Epithelial cell of esophagus (primary cell): ENCODE data around the gene DEPDC5.
"Not testable (repeated sequence)": the region's sequence is repeated elsewhere in the genome, so short reads cannot be mapped to it uniquely, and the experiment has no call there.

Experiments used
- DNase-seq: peaks from one replicate; pipeline ENCODE4 v3.0.0; 2010; ENCODE audit warnings: low read depth
- H3K4me3 ChIP-seq: 2 replicates; pipeline ENCODE4 v1.5.1; 2011; ENCODE audit warnings: mild to moderate bottlenecking, low read length, control low read depth
- TF ChIP-seq, protein P1 (sequence below): IDR thresholded peaks from 2 replicates; pipeline ENCODE4 v1.5.1; 2011; ENCODE audit warnings: low read depth, mild to moderate bottlenecking, low read length, control low read depth, inconsistent platforms; ENCODE audit not compliant: insufficient read depth; ENCODE audit errors: missing control alignments

The DEPDC5 gene

DNA sequence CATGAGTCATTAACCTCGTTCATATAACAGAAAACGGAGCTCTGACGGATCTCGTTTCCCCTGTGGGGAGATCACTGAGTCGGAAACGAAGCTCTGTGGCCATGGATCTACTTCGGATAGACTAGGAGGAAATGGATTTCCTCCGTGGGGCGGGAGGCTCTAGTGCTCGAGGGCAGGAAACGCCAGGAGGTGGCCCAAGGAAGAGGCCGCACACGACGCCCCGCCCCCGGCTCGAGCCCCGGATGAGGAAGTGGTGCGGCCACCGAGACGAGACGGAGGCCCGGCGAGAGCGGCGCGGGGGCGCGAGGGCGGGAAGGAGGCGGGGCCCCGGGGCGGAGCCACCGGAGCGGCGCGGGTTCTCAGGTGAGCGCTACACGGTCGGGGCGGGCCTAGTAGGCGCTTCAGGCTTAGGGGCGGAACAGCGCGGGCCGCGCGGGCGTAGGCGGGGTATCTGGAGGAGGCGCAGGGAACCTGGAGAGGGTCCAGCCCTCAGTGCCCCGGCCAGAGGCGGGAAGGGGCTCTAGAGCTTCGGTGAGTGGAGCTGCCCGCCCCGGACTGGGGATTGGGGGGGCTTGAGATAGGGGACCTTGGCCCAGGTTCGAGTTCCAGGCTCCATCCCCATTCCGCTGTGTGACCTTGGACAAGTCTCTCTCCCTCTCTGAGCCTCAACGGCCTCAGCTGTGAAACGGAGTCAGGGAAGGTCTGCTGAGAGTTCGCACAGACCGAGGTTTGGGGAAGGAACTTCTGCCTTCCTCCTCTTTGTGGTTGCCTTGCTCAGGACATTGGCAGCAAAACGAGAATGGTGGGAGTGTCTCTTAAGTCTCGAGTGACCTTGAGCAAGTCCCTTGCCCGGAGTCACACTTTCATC is at the start of gene DEPDC5:
TSS of gene DEPDC5 (plus strand) at position 386 of the 868 bp plus-strand sequence. CDS start 903 bp downstream, outside the sequence.
- H3K4me3 ChIP-seq = peak within 1 kb of the TSS; percentile 97
- TF ChIP-seq, protein P1, sequence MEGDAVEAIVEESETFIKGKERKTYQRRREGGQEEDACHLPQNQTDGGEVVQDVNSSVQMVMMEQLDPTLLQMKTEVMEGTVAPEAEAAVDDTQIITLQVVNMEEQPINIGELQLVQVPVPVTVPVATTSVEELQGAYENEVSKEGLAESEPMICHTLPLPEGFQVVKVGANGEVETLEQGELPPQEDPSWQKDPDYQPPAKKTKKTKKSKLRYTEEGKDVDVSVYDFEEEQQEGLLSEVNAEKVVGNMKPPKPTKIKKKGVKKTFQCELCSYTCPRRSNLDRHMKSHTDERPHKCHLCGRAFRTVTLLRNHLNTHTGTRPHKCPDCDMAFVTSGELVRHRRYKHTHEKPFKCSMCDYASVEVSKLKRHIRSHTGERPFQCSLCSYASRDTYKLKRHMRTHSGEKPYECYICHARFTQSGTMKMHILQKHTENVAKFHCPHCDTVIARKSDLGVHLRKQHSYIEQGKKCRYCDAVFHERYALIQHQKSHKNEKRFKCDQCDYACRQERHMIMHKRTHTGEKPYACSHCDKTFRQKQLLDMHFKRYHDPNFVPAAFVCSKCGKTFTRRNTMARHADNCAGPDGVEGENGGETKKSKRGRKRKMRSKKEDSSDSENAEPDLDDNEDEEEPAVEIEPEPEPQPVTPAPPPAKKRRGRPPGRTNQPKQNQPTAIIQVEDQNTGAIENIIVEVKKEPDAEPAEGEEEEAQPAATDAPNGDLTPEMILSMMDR = no peak
- DNase-seq = peak; percentile 96

DNA sequence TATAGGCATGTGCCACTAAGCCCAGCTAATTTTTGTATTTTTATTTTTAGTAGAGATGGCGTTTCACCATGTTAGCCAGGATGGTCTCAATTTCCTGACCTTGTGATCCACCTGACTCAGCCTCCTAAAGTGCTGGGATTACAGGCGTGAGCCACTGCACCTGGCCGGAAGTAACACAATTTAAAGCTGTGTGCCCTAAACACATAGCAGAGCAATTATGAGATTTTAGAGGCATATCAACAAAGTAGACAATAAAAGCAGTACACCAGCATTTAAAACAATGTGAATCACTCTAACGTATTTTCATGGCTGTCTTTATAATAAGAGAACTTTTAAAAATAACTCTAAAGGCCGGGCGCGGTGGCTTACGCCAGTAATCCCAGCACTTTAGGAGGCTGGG is 46.3 kb upstream of the DEPDC5 start:
- TF ChIP-seq, protein P1 = no peak
- no peak for DNase-seq
- no peak overlapping the region for H3K4me3 ChIP-seq

DNA sequence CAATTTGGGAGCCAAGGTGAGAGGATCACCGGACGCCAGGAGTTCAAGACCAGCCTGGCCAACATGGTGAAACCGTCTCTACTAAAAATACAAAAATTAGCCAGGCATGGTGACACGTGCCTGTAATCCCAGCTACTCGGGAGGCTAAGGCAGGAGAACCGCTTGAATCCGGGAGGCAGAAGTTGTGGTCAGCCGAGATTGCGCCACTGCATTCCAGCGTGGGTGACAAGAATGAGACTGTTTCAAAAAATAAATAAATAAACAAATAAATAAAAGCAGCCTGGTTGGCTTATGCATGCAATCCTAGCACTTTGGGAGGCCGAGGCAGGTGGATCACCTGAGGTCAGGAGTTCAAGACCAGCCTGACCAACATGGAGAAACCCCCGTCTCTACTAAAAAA is 42.6 kb upstream of the DEPDC5 start:
- not testable (repeated sequence) for H3K4me3 ChIP-seq, DNase-seq

DNA sequence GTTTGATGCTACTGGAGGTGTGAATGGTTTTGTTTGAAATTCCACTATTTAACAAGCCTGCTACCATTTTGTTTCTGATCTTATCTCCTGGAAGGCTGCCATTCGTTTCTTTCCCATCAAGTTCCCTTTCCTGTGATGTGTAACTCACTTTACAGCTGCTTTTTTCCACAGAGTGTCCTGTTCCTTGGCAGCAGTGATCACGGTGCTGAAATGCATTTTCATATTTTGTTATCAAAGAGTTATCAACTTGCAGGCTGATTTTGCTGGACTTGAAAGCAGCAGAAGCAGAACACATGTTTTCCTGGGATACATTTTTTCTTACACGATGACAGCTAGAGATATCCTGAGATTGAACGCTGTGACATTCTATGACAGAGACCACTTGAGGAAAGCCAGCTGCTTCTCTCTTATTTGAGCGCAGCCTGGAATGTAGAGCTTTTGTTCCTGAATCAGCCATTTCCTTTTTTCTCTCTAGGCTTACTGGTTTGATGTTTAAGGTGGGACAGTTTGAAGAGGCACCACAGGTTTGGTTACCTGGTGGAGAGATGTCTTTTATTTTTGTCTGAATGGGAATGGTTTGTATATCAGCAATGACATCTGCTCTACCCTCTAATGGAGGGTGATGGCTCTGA is 38.6 kb upstream of the DEPDC5 start:
- DNase-seq = no peak
- TF ChIP-seq, protein P1 = no peak
- H3K4me3 ChIP-seq = no peak overlapping the region

DNA sequence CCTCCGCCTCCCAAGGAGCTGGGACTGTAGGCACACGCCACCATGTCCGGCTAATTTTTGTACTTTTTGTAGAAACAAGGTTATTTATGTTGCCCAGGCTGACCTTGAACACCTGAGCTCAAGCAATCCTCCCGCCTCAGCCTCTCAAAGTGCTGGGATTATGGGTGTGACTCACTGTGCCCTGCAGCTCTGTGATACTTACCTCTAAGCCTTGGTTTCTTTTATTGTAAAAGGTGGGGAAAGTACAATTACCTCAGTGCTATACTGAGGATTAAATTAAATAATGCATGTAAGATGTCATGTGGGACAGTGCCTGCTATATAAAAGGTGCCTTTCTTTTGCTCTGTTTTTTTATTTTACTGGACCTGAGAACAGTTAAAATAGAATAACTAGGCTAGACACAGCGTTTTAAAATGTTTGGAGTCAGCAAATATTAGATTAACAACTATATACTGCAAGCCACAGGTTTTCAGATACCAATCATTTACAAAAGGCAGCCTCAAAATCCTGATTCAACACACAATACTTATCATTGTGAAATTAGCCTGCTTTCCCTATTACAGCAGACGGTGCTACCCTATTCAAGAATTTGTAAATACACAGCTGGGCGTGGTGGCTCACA is 33.9 kb upstream of the DEPDC5 start:
- TF ChIP-seq, protein P1 = no peak
- peak; percentile 36 for DNase-seq
- H3K4me3 ChIP-seq = no peak overlapping the region

GRCh38 chr22:31723723-31724122 is 30.1 kb upstream of the DEPDC5 start:
- TF ChIP-seq, protein P1 = no peak
- DNase-seq = no peak
- no peak overlapping the region for H3K4me3 ChIP-seq

- TF ChIP-seq, protein P1 = no peak
- H3K4me3 ChIP-seq = no peak overlapping the region
- no peak for DNase-seq
Observed at GRCh38 chr22:31726692-31727091, 27.1 kb upstream of the DEPDC5 start.
